GM21619 (cell line): ENCODE measurements around the gene SRSF5.

Experiments
- ATAC-seq: cut with Tn5 transposase; IDR thresholded peaks from one replicate; pipeline ENCODE4 v1.9.1; 2021; ENCODE audit not compliant: unreplicated experiment

SRSF5 gene

DNA sequence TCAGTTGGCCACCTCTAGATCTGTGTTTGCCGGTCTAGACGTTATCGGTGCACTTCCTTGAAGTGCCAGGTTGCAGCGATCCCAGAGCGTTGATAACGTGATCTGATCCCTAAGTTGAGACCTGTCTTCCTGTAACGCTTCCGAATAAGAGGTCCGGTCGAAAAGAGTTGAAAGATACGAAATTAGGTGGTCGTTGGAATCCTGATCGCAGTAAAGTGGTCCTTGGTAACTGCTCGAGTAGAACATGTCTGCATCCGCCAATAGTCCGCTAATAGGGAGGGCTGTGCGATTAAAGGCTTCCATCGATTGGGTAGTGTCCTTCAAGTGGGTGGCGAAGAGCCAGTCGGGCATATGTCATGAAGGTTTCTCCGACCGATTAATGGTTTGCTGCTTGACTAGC is 2.7 kb downstream of the SRSF5 start:
- no peak for ATAC-seq

DNA sequence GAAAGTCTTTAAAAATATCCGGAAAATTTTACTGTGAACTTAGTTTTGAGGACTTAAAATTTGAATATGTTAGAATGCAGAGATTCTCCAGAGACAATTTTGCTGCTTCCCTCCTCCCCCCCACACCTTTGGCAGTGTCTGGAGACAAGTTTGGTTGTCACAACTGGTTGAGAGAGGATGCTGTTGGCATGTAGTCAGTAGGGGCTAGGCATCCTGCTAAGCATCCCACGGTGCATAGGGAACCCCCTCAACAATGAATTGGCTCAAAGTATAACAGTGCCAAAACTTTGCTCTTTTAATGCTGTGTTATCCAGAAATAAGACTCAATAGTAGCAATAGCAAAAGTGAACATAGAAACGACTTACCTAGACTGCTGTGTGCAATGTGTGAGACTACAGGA is 3.6 kb downstream of the SRSF5 start:
- no peak for ATAC-seq

DNA sequence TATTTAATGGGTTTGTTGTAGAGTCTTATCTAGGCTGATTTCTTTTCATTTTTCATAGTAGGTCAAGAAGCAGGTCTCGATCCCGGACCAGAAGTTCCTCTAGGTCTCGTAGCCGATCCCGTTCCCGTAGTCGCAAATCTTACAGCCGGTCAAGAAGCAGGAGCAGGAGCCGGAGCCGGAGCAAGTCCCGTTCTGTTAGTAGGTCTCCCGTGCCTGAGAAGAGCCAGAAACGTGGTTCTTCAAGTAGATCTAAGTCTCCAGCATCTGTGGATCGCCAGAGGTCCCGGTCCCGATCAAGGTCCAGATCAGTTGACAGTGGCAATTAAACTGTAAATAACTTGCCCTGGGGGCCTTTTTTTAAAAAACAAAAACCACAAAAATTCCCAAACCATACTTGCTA is 4.2 kb downstream of the SRSF5 start:
- ATAC-seq = no peak

DNA sequence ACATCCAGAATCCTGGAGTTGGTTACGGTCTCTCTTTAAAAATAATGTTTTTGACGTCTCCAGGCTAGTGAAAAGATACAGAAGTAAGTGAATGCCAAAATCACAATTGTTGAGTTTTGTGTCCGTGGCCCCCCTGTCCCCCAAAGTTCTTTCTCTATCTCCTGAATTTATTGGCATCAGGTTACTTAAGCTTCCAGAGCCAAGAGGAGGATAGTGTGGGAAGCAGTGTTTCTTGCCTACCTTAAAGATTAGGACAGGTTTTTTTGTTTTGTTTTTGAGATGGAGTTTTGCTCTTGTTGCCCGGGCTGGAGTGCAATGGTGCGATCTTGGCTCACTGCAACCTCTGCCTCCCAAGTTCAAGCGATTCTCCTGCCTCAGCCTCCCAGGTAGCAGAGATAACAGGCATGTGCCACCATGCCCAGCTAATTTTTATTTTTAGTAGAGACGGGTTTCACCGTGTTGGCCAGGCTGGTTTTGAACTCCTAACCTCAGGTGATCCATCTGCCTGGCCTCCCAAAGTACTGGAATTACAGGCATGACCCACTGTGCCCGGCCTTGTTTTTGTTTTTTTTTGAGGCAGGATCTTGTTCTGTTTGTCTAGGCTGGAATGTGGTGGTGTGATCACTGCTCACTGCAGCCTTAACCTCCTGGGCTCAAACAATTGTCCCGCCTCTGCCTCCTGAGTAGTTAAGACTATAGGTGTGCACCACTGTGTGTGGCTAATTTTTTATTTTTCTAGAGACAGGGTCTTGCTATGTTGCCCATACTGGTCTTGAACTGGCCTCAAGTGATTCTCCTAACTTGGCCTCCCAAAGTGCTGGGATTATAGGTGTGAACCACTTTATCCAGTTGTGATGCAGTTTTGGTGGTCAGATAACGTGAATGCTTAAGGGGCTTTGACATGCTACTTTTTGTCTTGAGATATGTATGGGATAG is 5.4 kb downstream of the SRSF5 start:
- no peak for ATAC-seq

DNA sequence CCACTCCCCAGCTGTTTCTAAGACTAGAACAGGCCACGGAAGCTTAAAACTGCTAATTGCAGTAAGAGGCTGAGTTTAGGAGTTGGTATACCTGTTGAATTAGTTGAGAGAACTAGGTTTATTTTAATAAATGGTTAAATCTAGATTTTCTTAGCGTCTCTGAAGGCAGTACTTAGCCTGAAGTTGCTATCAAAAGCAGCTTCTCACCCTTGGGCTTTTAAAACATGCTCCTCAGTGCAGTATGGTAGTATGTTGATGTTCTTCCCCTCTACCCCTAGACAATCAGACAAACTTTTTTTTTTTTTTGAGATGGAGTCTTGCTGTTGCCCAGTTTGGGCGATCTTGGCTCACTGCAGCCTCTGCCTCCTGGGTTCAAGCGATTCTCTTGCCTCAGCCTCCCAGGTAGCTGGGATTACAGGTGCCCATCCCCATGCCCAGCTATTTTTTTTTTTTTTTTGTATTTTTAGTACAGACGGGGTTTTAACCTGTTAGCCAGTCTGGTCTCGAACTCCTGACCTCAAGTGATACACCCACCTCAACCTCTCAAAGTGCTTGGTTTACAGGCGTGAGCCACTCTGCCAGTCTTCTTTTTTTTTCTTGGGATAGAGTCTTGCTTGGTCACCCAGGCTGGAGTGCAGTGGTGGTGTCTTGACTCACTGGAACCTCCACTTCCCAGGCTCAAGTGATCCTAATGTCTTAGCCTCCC is 6.8 kb downstream of the SRSF5 start:
- no peak for ATAC-seq

DNA sequence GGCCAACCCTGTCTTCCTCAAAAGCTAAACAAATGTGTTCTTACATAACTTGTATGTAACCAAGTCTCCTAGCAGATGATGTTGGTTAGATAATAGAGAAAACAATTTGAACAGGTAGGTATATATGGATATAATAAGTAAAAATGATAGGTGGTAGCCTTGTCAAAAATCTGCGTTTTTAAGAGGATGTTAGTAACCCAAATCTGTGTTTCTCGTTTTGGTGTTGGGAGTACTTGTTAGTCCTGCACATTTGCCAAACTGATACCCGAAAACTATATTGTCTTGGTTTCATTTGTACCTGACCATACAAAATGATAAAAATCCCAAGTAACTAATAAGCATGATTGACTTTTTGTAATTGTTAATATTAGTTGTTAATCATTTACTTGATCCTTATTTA is 8.1 kb downstream of the SRSF5 start:
- ATAC-seq = no peak

DNA sequence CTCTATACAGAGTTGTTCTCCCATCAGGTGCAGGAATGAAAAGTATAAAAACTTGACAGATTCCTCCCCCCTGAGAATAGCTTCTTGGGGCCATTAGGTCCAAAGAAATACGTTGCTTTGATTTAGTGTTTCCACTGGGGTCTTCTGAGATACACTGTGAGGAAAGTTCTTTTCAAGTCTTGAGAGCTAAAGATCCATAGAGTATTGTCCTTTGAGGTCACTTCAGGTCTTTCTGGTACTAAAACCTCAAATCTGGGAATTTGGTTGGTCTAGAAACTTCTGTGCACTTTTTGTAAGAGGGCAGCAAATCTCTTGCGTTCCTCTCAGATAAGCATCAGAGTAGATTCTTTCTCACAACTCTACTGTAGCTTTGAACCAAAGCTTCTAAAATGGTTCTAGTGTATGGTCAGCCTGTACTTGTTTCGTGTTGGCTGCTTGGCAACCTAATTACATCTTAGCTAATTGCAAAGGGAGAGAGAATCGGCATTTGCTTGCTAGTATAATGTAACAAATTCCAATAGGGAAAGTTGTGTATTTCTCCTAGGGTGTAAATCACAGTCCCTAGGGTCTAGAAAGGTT is 10.0 kb downstream of the SRSF5 start:
- ATAC-seq = no peak

DNA sequence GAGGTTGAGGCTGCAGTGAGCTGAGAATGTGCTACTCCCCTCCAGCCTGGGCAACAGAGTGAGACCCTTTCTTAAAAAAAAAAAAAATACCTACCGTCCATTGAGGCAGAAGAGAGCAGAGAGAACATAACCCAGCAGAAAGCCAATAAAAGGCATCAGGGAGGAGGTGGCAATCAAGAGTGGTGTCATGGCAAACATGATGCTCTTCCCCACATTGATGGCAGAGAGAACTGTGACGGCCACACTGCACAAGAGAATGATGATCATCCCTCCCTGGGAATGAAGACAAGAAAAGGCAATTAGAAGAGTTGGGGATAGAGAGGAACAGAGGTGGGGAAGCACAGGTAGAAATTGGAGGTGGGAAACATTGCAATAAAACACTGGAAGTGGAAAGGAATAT is 12.1 kb downstream of the SRSF5 start:
- ATAC-seq = no peak

DNA sequence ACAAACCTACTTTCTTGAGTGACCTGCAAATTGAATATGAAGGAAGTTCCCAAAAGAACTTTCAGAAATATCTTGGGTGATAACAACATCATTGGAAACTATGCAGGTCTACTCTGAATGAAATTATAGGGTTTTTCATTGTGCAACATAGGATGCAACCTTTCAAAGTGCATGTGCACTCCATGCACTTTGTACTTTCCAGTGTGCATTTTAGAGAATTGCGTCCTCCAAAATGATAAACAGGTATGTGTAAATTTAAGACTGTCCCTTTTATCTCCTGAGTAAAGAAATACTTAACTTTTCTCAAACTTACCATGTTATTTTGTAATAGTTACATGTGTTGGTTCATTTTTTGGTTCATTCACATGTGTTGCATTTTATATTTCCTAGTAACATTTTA is 13.2 kb downstream of the SRSF5 start:
- ATAC-seq = no peak

DNA sequence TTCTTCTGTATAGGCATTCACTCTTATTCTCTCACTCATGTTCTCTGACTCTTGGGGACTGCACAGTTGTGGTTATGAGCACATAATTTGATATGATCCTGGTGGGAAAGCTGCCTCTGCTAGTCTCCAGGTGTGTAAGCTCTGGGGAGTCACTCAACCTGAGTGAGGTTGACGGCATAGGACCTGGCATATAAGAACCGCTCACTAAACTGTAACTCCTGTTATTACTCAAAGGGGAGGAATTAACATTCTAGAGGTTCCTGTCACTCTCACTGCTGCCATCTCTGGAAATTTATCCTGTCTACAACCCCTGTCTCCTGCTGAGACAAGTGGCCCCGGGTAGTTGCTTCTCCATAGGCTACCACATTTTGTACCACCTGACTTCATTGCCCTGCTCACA is 14.0 kb downstream of the SRSF5 start:
- no peak for ATAC-seq

DNA sequence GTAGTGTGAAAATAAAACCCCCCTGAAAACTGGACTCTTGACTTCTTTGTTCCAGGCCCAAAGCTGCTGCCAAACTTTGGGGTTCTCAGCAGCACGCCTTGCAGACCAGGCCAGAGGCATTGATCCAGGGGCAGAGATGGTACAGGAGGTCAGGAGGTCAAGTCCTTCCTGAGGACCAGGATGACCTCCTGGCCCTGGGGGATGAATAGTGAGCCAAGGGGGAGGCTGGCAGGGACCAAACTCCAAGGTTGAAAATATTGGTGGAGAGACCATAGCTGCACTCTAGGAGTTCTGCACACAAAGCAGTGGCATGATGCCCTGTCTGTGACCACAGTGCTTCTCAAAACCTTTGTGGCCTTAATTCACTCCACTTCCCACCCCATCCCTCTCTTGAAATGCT is 18.0 kb downstream of the SRSF5 start:
- ATAC-seq = no peak

DNA sequence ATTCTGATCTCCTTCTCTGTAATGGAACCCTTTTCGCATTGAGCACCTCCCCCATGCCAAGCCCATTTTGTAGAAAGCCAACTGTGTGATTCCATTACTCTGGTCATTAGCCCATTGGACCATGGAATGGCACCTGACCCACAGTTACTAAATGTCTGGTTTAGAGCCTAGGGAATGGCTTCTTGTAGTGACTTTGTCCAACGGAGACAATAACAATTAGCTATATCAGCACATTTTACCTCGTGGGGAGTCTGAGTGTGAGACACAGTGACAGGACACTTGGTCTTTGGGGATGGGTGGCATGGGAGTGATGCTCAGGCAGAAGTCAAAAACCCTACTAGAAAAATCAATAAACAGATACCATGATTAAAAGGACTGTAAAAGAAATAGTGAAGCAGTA is 19.7 kb downstream of the SRSF5 start:
- no peak for ATAC-seq

DNA sequence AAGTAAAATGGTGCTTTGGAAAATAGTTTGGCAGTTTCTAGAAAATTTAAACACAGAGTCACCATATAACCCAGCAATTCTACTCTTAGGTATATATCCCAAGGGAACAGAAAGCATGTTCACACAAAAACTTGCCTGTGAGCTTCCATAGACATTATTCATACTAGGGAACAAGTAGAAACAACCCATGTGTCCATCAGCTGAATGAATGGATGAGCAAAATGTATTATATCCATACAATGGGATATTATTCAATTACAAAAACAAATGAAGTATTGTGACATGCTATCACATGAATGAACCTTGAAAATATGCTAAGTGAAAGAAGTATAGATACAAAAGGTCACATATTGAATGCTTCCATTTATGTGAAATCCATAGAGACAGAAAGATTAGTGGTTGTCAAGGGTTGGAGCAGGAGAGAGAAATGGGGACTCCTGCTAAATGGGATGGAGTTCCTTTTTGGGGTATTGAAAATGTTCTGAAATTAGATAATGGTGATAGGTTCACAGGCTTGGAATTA is 22.2 kb downstream of the SRSF5 start:
- no peak for ATAC-seq

DNA sequence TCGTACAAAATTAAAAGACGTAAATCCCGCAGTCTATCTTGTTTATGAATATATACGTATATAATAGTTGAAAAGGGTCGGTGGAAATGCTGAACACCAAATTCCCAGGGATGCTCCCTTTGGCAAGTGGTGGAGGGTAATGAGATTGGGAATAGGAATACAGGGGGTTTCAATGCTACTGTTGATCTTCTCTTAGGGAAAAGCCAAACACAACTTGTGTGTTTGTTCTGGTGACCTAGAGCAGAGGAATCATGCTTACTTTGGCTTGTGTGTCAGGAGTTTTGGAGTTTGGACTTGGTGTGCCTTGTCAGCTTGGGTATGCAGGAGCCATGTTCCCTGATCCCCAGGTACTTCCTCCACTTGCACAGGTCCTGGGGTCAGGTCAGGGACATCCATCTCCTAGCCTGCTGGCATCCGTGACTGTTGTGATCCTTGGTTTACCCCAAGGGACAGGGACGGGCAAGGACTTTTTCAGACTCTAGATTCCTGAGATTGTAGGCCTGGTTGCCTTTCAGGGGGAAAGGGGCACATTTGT is 26.0 kb downstream of the SRSF5 start:
- no peak for ATAC-seq

DNA sequence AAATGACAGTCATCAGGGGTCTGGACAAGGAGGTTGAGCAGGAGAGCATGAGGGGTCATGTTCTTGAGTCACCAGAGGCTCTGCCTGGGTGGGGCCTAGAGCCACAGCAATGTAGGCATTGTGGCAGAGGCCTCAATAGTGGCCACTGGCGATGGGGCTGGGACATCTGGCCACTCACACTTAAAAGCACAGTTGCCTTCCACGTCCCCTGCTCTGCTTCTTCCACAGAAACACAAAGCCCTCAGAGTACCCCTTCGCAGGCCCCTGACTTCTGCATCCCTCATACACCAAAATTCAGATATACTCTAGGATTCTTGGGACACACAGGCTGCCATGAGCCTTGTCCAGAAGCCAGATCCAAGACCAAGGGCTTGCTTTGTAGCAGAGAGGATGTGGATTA is 27.8 kb downstream of the SRSF5 start:
- ATAC-seq = no peak

DNA sequence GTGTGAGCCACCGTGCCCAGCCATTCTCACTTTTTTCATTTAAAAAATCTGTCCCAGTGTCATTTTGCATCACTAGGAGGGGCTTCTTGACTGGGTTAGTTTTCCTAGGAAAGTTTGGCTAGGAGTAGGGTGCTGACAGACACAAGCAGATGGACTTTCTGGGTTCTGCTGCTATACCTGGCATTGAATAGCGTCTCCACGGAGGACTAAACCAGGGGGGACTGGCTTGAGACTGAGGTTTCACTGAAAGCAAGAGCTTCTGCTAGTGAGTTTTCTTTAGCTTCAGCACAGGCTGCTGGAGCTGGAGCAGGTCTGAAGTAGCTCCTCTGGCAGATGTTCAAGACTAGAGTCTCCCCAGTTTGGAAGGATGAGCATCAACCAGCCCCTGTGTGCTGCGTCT is 28.7 kb downstream of the SRSF5 start:
- no peak for ATAC-seq

DNA sequence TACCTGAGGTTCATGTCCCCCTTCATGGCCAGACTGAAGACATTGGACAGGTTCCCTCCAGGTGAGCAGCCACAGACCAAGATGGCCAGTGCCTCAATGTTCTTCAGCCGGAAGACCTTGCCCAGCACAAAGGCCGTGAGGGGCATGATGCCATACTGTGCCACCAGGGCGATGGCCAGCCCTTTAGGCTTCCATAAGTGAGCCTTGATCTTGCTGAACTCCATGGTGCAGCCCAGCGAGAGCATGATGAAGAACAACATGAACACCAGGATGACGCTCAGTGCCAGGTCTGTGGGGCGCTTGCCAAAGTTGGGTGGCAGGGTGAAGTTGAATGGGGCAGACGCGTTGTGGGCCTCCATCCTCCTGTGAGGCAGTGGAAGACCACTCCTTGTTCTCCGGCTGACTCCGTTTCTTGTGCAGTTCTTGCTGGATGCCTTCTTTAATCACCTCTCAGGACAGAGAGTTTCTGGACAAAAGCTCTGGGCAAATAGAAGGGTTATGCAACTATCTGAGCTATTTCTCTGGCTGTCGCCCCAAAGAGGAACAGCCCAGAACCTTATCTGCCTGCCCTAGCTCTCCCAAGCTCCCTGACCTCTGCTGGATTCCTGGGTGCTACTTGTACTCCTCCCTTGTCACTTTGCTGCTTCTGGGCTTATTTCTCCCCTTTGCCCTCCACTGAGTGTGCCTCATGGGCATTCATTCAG is 30.0 kb downstream of the SRSF5 start, which contains the start of gene SLC10A1:
Gene SLC10A1, minus strand, starts transcription at position 445 of the 704 bp plus-strand sequence. Its CDS starts 86 bp downstream, at position 359.
- ATAC-seq = no peak

DNA sequence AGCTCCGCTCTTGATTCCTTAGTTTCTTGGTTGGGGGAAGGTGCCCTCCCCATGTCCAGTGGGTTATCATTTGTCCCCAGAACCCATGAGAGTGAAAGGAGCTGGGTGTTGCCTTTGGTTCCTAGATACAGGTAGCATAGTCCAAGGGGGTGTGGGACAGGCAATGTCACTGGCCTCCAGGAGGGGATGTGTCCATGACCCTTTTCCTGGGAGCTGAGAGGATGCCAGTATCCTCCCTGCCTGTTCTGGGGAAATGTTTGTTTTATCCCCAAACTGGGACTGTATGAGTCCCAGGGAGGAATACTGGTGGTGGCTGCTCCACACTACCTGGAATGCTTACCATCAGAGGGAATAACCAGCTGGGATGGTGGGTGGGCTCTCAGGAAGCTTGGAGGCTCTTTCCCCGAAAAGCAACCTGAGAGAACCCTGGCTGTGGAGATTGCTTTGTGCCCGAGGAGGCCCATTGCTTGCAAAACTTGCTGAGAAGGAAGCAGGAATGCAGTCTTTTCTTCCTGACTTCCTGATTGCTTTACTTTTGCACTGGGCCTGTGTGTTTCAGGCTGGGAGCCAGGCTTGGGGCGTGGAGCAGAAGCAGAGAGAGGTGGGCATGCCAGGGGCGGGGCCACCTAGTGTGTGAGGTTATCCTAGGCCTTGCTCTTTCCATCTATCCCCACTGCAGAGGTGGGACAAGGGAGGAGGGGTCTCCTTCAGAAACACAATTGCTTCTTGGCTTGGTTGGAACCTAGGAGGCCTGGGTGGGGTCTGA is 30.8 kb downstream of the SRSF5 start:
- no peak for ATAC-seq

DNA sequence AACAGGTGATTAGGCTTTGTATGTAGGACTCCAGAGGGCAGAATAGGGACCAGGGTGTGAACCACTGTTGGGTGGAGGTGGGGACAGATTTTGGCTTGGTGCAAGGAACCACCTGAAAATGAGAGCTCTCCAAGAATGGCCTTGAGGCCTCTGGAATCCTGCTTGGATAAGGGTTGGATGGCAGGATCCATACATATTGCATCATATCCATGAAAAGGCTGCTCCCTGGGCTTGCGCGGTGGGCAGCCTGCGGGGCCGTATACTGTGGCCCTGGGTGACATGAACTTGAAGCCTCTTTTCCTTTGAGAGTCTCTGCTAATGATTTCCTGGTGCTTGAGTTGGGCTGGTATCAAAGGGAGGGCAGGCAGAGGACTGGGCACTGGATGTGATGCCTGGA is 31.4 kb downstream of the SRSF5 start:
- ATAC-seq = no peak

DNA sequence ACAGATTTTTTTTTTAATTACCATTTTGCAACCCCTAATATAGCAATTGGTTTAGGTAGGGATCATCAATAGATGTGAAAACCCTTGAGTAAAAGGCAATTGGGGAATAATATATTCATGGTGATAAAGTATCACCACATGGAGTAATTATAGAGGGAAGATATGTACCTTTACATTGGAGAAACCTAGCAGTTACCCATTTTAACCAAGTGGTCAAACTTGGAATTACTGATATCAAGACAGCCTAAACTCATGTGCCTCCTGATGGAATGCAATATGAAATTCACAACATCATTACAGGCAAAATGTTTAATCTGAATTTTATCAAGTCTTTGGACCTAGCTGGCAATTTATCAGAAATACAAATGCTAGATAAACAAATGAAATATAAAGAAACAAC is 36.8 kb downstream of the SRSF5 start:
- ATAC-seq = no peak
